Measurements from ENCODE around the gene MAGI1.

MAGI1 gene

GRCh38 chr3:65831733-65832425 is 206.8 kb downstream of the MAGI1 start:
- no peak overlapping the region for H3K4me3 ChIP-seq (ENCODE audit: low read length)
- no peak for DNase-seq (ENCODE audit: low read depth, low spot score)

- H3K4me3 ChIP-seq (ENCODE audit: low read length) = no peak overlapping the region
- DNase-seq (ENCODE audit: low read depth, low spot score) = no peak
Observed at GRCh38 chr3:65830948-65831732, 207.6 kb downstream of the MAGI1 start.

GRCh38 chr3:65829228-65829627 is 209.5 kb downstream of the MAGI1 start:
- no peak overlapping the region for H3K4me3 ChIP-seq (ENCODE audit: low read length)
- no peak for DNase-seq (ENCODE audit: low read depth, low spot score)

GRCh38 chr3:65828706-65829105 is 210.0 kb downstream of the MAGI1 start:
- H3K4me3 ChIP-seq (ENCODE audit: low read length) = no peak overlapping the region
- no peak for DNase-seq (ENCODE audit: low read depth, low spot score)

GRCh38 chr3:65827076-65827475 is 211.6 kb downstream of the MAGI1 start:
- H3K4me3 ChIP-seq (ENCODE audit: low read length) = no peak overlapping the region
- DNase-seq (ENCODE audit: low read depth, low spot score) = no peak

GRCh38 chr3:65824166-65824565 is 214.6 kb downstream of the MAGI1 start:
- DNase-seq (ENCODE audit: low read depth, low spot score) = no peak

GRCh38 chr3:65820600-65820999 is 218.1 kb downstream of the MAGI1 start:
- H3K4me3 ChIP-seq (ENCODE audit: low read length) = no peak overlapping the region
- DNase-seq (ENCODE audit: low read depth, low spot score) = no peak

More at GRCh38 chr3:65824166-65824565, 214.6 kb downstream of the MAGI1 start:
- no peak overlapping the region for H3K4me3 ChIP-seq (ENCODE audit: low read length)

GRCh38 chr3:65819896-65820295 is 218.8 kb downstream of the MAGI1 start:
- no peak for DNase-seq (ENCODE audit: low read depth, low spot score)

GRCh38 chr3:65817553-65818126 is 221.1 kb downstream of the MAGI1 start:
- H3K4me3 ChIP-seq (ENCODE audit: low read length) = no peak overlapping the region
- no peak for DNase-seq (ENCODE audit: low read depth, low spot score)

More at GRCh38 chr3:65819896-65820295, 218.8 kb downstream of the MAGI1 start:
- no peak overlapping the region for H3K4me3 ChIP-seq (ENCODE audit: low read length)

GRCh38 chr3:65816208-65816607 is 222.5 kb downstream of the MAGI1 start:
- no peak for DNase-seq (ENCODE audit: low read depth, low spot score)
- no peak overlapping the region for H3K4me3 ChIP-seq (ENCODE audit: low read length)

GRCh38 chr3:65814845-65815578 is 223.7 kb downstream of the MAGI1 start:
- no peak overlapping the region for H3K4me3 ChIP-seq (ENCODE audit: low read length)
- DNase-seq (ENCODE audit: low read depth, low spot score) = no peak

- DNase-seq (ENCODE audit: low read depth, low spot score) = no peak
- H3K4me3 ChIP-seq (ENCODE audit: low read length) = no peak overlapping the region
Observed at GRCh38 chr3:65811892-65812291, 226.8 kb downstream of the MAGI1 start.

GRCh38 chr3:65811086-65811761 is 227.5 kb downstream of the MAGI1 start:
- no peak for DNase-seq (ENCODE audit: low read depth, low spot score)
- no peak overlapping the region for H3K4me3 ChIP-seq (ENCODE audit: low read length)

- no peak for DNase-seq (ENCODE audit: low read depth, low spot score)
- no peak overlapping the region for H3K4me3 ChIP-seq (ENCODE audit: low read length)
Observed at GRCh38 chr3:65810302-65810701, 228.4 kb downstream of the MAGI1 start.

GRCh38 chr3:65809641-65810150 is 229.0 kb downstream of the MAGI1 start:
- no peak for DNase-seq (ENCODE audit: low read depth, low spot score)
- H3K4me3 ChIP-seq (ENCODE audit: low read length) = no peak overlapping the region

- no peak for DNase-seq (ENCODE audit: low read depth, low spot score)
- H3K4me3 ChIP-seq (ENCODE audit: low read length) = no peak overlapping the region
Observed at GRCh38 chr3:65808824-65809223, 229.9 kb downstream of the MAGI1 start.

- no peak for DNase-seq (ENCODE audit: low read depth, low spot score)
- no peak overlapping the region for H3K4me3 ChIP-seq (ENCODE audit: low read length)
Observed at GRCh38 chr3:65808407-65808806, 230.3 kb downstream of the MAGI1 start.

- H3K4me3 ChIP-seq (ENCODE audit: low read length) = no peak overlapping the region
- DNase-seq (ENCODE audit: low read depth, low spot score) = no peak
Observed at GRCh38 chr3:65807225-65807624, 231.5 kb downstream of the MAGI1 start.

GRCh38 chr3:65806600-65806999 is 232.1 kb downstream of the MAGI1 start:
- DNase-seq (ENCODE audit: low read depth, low spot score) = no peak
- no peak overlapping the region for H3K4me3 ChIP-seq (ENCODE audit: low read length)

Measured in Jurkat, Clone E6-1 (cell line).